Stimulated activated CD8-positive, alpha-beta memory T cell treated with anti-CD3 and anti-CD28 coated beads, Interleukin-15, amount 100 ng/mL, for 48 hours (primary cell): ENCODE measurements around the gene ZNF469.

Source experiments
- DNase-seq, 2 donors: peaks; one replicate each; pipeline ENCODE4 v3.0.0-alpha.2; 2020; ENCODE audit warnings: low read depth in 2 of 2

Gene ZNF469

GRCh38 chr16:88428156-88428555 lies 45.4 kb downstream of the ZNF469 start:
- no peak for DNase-seq

- DNase-seq, result no peak
Measured at GRCh38 chr16:88428616-88429386, 46.0 kb downstream of the ZNF469 start.

- no peak for DNase-seq
Measured at GRCh38 chr16:88429387-88430184, 46.8 kb downstream of the ZNF469 start.

GRCh38 chr16:88430185-88430523 lies 47.4 kb downstream of the ZNF469 start:
- no peak for DNase-seq

- peak; percentile 15 to 32 for DNase-seq
Measured at GRCh38 chr16:88430524-88431446, 48.0 kb downstream of the ZNF469 start.

- DNase-seq, result no peak
Measured at GRCh38 chr16:88431651-88432050, 48.9 kb downstream of the ZNF469 start.

- DNase-seq, result no peak
Measured at GRCh38 chr16:88432174-88432573, 49.4 kb downstream of the ZNF469 start.
